Measurements from ENCODE around the gene RPS19.

Gene RPS19

DNA sequence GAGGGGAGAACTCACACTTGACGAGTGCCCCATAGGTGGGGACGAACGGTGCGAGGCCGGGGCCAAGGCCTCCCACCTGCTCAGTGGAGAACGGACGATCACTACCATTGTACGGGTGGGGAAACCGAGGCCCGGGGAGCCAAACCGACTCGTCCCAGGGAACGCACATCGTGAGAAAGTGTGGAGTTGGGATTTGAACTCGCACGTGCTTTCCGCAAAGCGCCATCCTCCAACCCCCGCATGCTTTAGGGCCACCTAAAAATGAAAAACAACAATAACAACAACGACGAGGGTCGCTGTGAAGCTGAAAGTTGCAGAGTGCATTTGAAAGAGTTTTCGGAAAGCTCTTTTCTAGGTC is 23.4 kb downstream of the RPS19 start:
- Histone ChIP-seq H3K9me3 (ENCODE audit: control insufficient read depth, insufficient read depth, low read length) (no peaks in the 10 kb centered on the region), H3K4me2 (ENCODE audit: low read length) (peak overlapping the region; percentile 87), H3K9me2 (replicated peaks; ENCODE audit: control insufficient read depth, low read length) (no peaks in the 10 kb centered on the region), H3K4me3 (ENCODE audit: low read length) (peak overlapping the region; percentile 99), H3F3A (ENCODE audit: control insufficient read depth, insufficient read depth) (peaks cover 40% of the 10 kb centered on the region), H3K79me2 (ENCODE audit: control insufficient read depth, low read length) (peaks cover 72% of the 10 kb centered on the region), H3K36me3 (ENCODE audit: control insufficient read depth, low read length) (peaks cover 85% of the 10 kb centered on the region), H3K27ac (ENCODE audit: low read depth, low read length) (peak overlapping the region; percentile 99), H3K27me3 (ENCODE audit: control insufficient read depth, low read length) (no peaks in the 10 kb centered on the region), H3K4me1 (ENCODE audit: control insufficient read depth, low read length) (peaks cover 80% of the 10 kb centered on the region), H4K20me1 (ENCODE audit: control insufficient read depth, insufficient read depth, low read depth, low read length) (no peaks in the 10 kb centered on the region)
- TF ChIP-seq, protein P1, sequence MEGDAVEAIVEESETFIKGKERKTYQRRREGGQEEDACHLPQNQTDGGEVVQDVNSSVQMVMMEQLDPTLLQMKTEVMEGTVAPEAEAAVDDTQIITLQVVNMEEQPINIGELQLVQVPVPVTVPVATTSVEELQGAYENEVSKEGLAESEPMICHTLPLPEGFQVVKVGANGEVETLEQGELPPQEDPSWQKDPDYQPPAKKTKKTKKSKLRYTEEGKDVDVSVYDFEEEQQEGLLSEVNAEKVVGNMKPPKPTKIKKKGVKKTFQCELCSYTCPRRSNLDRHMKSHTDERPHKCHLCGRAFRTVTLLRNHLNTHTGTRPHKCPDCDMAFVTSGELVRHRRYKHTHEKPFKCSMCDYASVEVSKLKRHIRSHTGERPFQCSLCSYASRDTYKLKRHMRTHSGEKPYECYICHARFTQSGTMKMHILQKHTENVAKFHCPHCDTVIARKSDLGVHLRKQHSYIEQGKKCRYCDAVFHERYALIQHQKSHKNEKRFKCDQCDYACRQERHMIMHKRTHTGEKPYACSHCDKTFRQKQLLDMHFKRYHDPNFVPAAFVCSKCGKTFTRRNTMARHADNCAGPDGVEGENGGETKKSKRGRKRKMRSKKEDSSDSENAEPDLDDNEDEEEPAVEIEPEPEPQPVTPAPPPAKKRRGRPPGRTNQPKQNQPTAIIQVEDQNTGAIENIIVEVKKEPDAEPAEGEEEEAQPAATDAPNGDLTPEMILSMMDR (IDR thresholded peaks at IDR 0.05; ENCODE audit: low read depth, low read length, poor library complexity, severe bottlenecking) = no peak
- no peak for TF ChIP-seq EZH2phosphoT487 (IDR thresholded peaks at IDR 0.05; ENCODE audit: borderline replicate concordance, low read length)

DNA sequence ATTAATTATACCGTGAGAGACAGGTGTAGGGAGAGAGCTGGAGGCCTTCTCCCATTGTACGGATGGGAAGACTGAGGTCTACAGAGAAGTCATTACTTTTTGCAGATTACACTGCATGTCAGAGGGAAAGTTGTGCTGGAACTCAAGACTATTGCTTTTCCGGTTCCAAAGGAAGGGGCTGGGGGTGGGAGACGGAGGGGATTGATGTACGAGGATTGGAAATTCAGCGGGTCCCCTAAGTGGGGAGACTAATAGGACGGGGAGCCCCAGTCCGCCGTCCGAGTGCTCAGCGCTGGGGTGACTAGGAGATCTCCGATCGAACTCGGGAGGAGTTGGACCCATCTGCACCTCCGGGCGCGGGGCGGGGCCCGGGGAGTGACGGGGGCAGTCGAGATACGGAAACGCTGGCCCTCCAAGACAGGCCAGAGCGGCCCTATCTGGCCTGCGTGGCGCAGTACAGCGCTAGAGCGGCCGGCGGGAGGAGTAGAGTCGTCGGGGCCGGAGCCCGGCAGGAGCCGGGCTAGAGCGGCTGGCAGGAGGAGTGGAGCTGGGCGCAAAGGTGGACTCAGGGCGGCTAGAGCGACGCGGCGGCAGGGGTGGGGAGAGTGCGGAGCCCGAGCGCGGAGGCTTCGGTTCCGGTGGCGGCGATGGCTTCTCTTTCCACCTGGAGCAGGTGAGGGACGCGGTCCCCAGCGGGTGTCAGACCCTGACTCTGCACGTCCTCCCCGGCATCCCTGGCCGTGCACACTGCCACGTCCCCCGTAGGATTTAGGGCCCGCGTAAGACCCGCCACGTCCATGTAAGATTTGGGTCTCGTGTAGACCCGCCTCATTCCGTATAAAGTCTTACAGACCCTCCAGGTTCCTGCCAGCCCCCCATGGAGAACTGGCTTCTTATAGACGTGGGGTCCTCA is 24.0 kb downstream of the RPS19 start:
- no peaks in the 10 kb centered on the region for H4K20me1 ChIP-seq (ENCODE audit: control insufficient read depth, insufficient read depth, low read depth, low read length)
- H3K79me2 ChIP-seq (ENCODE audit: control insufficient read depth, low read length) = peaks cover 72% of the 10 kb centered on the region
- H3K27me3 ChIP-seq (ENCODE audit: control insufficient read depth, low read length) = no peaks in the 10 kb centered on the region
- H3K27ac ChIP-seq (ENCODE audit: low read depth, low read length) = peak overlapping the region; percentile 99
- H3K36me3 ChIP-seq (ENCODE audit: control insufficient read depth, low read length) = peaks cover 85% of the 10 kb centered on the region
- TF ChIP-seq EZH2phosphoT487 (IDR thresholded peaks at IDR 0.05; ENCODE audit: borderline replicate concordance, low read length) = no peak
- TF ChIP-seq, protein P1 (IDR thresholded peaks at IDR 0.05; ENCODE audit: low read depth, low read length, poor library complexity, severe bottlenecking) = no peak
- no peaks in the 10 kb centered on the region for H3K9me3 ChIP-seq (ENCODE audit: control insufficient read depth, insufficient read depth, low read length)
- H3K4me2 ChIP-seq (ENCODE audit: low read length) = peak overlapping the region; percentile 100
- H3F3A ChIP-seq (ENCODE audit: control insufficient read depth, insufficient read depth) = peaks cover 34% of the 10 kb centered on the region
- peak overlapping the region; percentile 99 for H3K4me3 ChIP-seq (ENCODE audit: low read length)
- H3K9me2 ChIP-seq (replicated peaks; ENCODE audit: control insufficient read depth, low read length) = no peaks in the 10 kb centered on the region
- H3K4me1 ChIP-seq (ENCODE audit: control insufficient read depth, low read length) = peaks cover 80% of the 10 kb centered on the region

DNA sequence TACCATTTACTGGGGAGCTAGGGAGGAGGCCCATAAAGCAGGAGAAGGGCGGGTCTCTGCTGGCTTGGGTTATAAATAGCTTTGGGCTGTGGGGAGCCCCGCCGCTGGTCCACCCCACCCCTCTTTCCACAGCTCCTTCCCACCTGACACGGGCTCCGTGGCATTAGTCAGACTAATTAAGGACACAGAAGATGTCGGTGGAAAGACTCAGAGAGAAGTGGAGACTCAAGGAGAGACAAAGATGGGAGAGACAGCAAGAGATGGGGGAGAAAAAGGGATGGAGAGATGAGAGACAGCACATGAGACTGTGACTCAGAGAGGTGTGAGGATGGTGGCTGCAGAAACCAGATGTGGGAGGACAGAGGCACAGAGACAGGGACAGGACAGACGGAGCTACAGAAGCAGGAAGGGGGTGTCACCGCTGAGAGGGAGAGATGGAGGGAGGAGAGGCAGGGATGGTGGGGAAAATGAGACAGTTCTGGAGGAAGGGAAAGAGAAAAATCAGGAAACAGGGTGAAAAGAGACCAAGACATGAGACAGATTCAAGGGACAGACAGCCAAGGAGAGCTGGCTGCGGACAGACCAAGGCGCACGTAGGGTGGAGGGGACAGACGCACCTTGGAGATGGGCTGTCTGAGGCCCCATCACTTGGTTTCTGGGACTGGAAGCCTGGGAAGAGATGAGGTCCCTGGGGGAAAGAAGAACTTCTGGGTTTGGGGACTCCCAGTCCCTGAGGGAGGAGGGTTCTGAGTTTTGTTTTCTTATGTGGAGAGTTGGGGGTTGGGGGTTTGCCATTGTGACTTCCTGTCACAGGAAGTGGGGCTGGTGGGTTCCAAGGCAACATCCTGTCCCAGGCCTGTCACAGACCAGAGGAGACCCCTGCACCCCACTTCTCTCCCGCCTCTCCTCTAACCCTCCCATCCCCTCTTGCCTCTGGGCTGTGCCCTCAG is 27.0 kb downstream of the RPS19 start:
- peaks cover 78% of the 10 kb centered on the region for H3K79me2 ChIP-seq (ENCODE audit: control insufficient read depth, low read length)
- peak overlapping the region; percentile 99 for H3K4me3 ChIP-seq (ENCODE audit: low read length)
- no peaks in the 10 kb centered on the region for H4K20me1 ChIP-seq (ENCODE audit: control insufficient read depth, insufficient read depth, low read depth, low read length)
- peak overlapping the region; percentile 99 for H3K27ac ChIP-seq (ENCODE audit: low read depth, low read length)
- peaks cover 63% of the 10 kb centered on the region for H3K4me1 ChIP-seq (ENCODE audit: control insufficient read depth, low read length)
- H3K9me2 ChIP-seq (replicated peaks; ENCODE audit: control insufficient read depth, low read length) = no peaks in the 10 kb centered on the region
- H3F3A ChIP-seq (ENCODE audit: control insufficient read depth, insufficient read depth) = peaks cover 17% of the 10 kb centered on the region
- H3K4me2 ChIP-seq (ENCODE audit: low read length) = peak overlapping the region; percentile 100
- H3K36me3 ChIP-seq (ENCODE audit: control insufficient read depth, low read length) = peaks cover 87% of the 10 kb centered on the region
- H3K27me3 ChIP-seq (ENCODE audit: control insufficient read depth, low read length) = no peaks in the 10 kb centered on the region
- TF ChIP-seq, protein P1 (IDR thresholded peaks at IDR 0.05; ENCODE audit: low read depth, low read length, poor library complexity, severe bottlenecking) = no peak
- no peak for TF ChIP-seq EZH2phosphoT487 (IDR thresholded peaks at IDR 0.05; ENCODE audit: borderline replicate concordance, low read length)
- no peaks in the 10 kb centered on the region for H3K9me3 ChIP-seq (ENCODE audit: control insufficient read depth, insufficient read depth, low read length)

All from DOHH2 (cell line).